GM10266 (cell line): ENCODE results near the gene NSMF.

Source experiments
- DNase-seq: peaks from one replicate; pipeline ENCODE4 v3.0.0; 2012; ENCODE audit errors: extremely low spot score
- TF ChIP-seq, protein P1 (sequence below): IDR thresholded peaks from 2 replicates; pipeline ENCODE4 v1.5.1; 2012; ENCODE audit warnings: mild to moderate bottlenecking, low read depth; ENCODE audit not compliant: control insufficient read depth, insufficient read depth; ENCODE audit errors: missing control alignments

Gene NSMF

GRCh38 chr9:137427454-137428310, 31.5 kb downstream of the NSMF start:
- TF ChIP-seq, protein P1, sequence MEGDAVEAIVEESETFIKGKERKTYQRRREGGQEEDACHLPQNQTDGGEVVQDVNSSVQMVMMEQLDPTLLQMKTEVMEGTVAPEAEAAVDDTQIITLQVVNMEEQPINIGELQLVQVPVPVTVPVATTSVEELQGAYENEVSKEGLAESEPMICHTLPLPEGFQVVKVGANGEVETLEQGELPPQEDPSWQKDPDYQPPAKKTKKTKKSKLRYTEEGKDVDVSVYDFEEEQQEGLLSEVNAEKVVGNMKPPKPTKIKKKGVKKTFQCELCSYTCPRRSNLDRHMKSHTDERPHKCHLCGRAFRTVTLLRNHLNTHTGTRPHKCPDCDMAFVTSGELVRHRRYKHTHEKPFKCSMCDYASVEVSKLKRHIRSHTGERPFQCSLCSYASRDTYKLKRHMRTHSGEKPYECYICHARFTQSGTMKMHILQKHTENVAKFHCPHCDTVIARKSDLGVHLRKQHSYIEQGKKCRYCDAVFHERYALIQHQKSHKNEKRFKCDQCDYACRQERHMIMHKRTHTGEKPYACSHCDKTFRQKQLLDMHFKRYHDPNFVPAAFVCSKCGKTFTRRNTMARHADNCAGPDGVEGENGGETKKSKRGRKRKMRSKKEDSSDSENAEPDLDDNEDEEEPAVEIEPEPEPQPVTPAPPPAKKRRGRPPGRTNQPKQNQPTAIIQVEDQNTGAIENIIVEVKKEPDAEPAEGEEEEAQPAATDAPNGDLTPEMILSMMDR: no peak
- DNase-seq: no peak

DNA sequence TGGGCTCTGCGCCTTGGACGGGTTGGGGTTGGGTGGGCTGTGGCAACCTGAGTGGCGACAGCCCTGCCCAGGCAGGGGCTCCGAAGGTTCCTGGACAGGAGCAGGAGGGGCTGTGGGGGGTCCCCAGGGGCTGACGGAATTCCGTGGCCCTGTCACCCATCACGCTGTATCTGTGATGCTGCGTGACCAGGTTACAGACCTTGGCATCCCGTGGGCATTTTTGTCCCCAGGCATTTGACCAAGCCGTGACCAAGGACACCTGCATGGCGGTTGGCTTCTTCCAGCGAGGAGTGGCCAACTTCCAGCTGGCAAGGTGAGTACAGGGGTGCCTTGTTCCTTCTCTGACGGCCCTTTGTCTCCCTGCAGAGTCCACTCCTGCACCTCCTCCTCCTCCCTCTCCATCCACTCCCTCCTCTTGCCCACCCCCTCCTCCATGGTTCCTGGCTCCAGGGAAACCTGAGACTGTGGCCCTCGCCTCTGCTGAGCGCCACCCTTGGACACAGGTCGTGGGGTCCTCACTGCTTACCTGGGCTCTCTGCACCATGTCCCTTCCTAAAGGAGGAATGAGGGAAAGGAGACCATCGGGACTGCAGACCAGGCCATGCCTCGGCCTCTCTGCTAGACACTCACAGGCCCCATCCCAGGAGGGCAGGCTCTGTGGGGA, 33.0 kb downstream of the NSMF start:
- no peak for DNase-seq
- TF ChIP-seq, protein P1: no peak

DNA sequence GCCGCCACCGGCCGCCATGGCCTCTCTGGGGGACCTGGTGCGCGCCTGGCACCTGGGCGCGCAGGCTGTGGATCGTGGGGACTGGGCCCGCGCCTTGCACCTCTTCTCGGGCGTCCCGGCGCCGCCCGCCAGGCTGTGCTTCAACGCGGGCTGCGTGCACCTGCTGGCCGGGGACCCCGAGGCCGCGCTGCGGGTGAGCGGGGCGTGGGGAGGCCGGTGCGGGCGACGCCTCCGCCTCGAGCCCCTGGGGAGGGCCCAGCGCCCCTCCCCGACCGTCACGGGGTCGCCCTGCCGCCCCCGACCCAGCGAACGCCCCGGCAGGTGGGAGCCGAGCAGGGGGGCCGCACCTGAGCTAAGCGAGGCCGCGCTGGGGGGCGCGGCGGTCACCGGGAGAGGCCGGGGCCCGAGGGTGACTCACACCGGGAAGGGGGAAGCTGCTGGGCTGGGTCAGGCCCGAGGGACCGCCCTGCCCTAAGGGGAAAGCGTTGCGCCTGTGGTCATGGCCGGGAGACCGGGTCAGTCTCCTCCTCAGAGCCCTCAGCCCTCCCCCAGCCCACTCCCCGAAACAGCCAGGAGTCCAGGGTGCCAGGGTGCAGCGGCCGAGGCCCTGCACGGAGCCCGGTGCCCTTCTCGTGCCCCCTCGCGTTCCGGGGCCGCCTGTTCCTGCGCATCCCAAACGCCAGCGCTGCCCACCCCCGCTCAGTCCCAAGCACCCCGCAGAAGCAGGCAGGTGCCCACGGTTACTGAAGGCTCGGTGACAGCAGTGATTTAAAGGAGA, 35.4 kb downstream of the NSMF start:
- no peak for DNase-seq
- TF ChIP-seq, protein P1: no peak

DNA sequence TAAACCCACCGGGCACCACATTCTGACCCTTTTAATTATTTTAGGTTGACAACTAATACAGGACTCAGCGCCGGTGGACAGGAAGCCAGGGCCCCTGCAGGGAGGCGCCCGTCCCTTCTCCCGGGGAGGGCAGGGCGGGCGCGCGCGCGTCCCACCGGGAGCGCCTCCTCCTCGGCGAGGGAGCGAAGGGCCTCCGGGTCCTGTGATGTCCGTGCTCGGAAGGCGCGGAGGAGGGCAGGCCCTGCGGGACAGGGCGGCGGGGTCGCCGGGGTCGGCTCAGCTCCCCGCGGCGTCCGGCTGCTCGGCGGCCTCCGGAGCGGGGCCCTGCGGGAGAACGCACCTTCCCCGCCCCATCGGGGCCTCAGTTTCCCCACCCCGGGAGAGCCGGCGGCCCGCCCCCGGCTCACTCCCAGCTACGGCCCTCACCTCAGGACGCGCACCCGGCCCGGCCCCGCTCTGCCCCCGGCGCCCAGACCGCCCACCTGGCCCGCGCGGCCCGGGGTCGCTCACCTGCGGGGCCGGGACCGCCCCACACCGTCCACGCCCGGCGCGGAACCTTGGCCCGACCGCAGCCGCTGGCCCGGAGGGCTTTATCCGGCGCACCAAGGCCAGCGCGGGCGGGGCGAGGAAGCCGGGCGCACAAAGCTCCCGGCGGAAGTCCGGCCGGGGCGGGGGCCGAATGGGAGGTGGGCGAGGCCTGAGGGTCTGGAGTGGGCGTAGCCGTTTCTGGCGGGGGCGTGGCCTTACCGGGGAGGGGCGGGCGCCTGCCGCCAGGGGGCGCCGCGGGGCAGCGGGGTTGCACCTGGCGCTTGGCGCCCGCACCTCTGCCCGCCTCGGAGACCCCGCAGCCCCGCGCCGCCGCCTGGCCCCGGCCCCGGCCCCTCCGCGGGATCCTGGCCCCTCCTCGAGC, 36.3 kb downstream of the NSMF start, which contains the start of the genes EXD3 and NOXA1:
TSS of gene EXD3 (minus strand) at position 559 of the 910 bp plus-strand sequence. CDS start 27,805 bp downstream, outside the sequence.
TSS of gene NOXA1 (plus strand) at position 790 of the 910 bp plus-strand sequence. CDS start 137 bp downstream, outside the sequence.
- peak; percentile 100 for DNase-seq
- TF ChIP-seq, protein P1: peak; percentile 71

DNA sequence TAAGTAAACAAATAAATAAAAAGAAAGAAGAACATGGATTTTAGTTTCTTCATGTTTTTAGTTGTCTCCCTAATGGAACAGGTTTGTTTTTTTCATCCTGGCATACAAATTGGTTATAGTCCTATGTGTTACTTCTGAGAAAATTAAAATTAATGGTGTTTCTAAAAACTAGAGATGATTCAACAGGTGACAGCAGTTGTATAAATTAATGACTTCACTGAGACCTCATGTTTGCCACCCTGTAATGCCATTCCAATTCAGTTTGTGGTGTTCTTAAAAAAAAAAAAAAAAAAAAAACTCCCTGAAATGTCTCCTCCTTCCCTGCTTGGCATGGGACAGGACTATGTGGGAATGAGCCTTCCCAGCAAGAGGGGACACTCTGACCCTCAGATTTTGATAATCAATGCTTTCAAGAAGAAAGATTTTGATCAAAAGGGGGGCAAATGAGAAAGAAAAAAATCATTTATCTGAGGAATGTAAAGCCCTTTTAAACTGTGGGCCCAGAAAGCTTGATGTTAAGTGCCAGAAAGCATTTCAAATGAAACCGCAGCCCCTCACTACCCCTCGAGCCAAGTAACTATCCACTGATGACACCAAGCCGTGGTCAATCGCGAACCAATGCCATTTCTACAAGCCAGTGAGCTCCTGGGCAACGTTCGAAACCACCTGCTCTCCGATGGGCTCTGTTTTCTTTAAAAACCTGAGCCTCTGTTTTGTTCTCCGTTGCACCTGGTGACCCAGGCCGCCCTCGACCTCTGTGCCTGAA, 37.1 kb downstream of the NSMF start:
- DNase-seq: no peak
- TF ChIP-seq, protein P1: no peak
